HFF-Myc (cell line): ENCODE results near the gene IER5L.
"Not testable (repeated sequence)": the region's sequence is repeated elsewhere in the genome, so short reads cannot be mapped to it uniquely, and the experiment has no call there.

ENCODE experiments used
- DNase-seq: peaks from one replicate; pipeline ENCODE4 v3.0.0-alpha.2; 2011; ENCODE audit warnings: low read depth; ENCODE audit errors: extremely low read depth
- H3K4me3 ChIP-seq: replicated peaks from 2 replicates; pipeline ENCODE4 v1.5.1; 2011; ENCODE audit warnings: low read depth, mild to moderate bottlenecking, control low read depth, low read length
- CTCF ChIP-seq: IDR thresholded peaks from 2 replicates; pipeline ENCODE4 v1.5.1; 2012; ENCODE audit warnings: mild to moderate bottlenecking, low read depth, low read length, control low read depth; ENCODE audit errors: missing control alignments

IER5L gene

GRCh38 chr9:129164246-129164930, 13.7 kb downstream of the IER5L start:
- no peak for TF ChIP-seq CTCF
- no peak overlapping the region for H3K4me3 ChIP-seq
- no peak for DNase-seq

- no peak for DNase-seq
- no peak for TF ChIP-seq CTCF
- H3K4me3 ChIP-seq = no peak overlapping the region
Observed at GRCh38 chr9:129163753-129164152, 14.3 kb downstream of the IER5L start.

GRCh38 chr9:129163198-129163670, 14.8 kb downstream of the IER5L start:
- not testable (repeated sequence) for DNase-seq, H3K4me3 ChIP-seq

- no peak for DNase-seq
- TF ChIP-seq CTCF = no peak
- H3K4me3 ChIP-seq = no peak overlapping the region
Observed at GRCh38 chr9:129162497-129163197, 15.4 kb downstream of the IER5L start.

- TF ChIP-seq CTCF = no peak
- no peak for DNase-seq
Observed at GRCh38 chr9:129161534-129161837, 16.6 kb downstream of the IER5L start.

GRCh38 chr9:129160712-129161533, 17.1 kb downstream of the IER5L start:
- no peak for TF ChIP-seq CTCF
- no peak for DNase-seq
- H3K4me3 ChIP-seq = no peak overlapping the region

More at GRCh38 chr9:129161534-129161837, 16.6 kb downstream of the IER5L start:
- no peak overlapping the region for H3K4me3 ChIP-seq

- TF ChIP-seq CTCF = no peak
- no peak for DNase-seq
- no peak overlapping the region for H3K4me3 ChIP-seq
Observed at GRCh38 chr9:129156163-129156562, 21.9 kb downstream of the IER5L start.
